LHCN-M2 (cell line): ENCODE results near the gene CFAP97. TPM values are rescaled to one million over a fixed set of nuclear protein-coding genes. Genes with fewer than 3 reads are reported as not detected.
"Not testable (repeated sequence)": the region's sequence is repeated elsewhere in the genome, so short reads cannot be mapped to it uniquely, and the experiment has no call there.

Experiments used
- DNase-seq: peaks from one replicate; pipeline ENCODE4 v3.0.0-alpha.2; 2012; ENCODE audit warnings: low read depth
- polyA plus RNA-seq: library from polyadenylated mRNA; unstranded; fragments of >200 nt; gene quantifications from one replicate; pipeline ENCODE4 v1.2.1, GENCODE V29; 2012; ENCODE audit warnings: missing spikeins
- total RNA-seq: library from RNA; depleted of rRNA; stranded (reverse); fragments of >200 nt; gene quantifications from 2 replicates; pipeline ENCODE4 v1.2.3, GENCODE V29; 2014; rRNA removed

The CFAP97 gene
- 46.2 and 47.4 TPM in 2 replicates for total RNA-seq
- 7.7 TPM for polyA plus RNA-seq

GRCh38 chr4:185203486-185204237 is at the start of gene CFAP97:
Gene CFAP97 (minus strand): TSS chr4:185204000. CDS start chr4:185191196, 12,804 bp downstream.
- peak; percentile 81 for DNase-seq

DNA sequence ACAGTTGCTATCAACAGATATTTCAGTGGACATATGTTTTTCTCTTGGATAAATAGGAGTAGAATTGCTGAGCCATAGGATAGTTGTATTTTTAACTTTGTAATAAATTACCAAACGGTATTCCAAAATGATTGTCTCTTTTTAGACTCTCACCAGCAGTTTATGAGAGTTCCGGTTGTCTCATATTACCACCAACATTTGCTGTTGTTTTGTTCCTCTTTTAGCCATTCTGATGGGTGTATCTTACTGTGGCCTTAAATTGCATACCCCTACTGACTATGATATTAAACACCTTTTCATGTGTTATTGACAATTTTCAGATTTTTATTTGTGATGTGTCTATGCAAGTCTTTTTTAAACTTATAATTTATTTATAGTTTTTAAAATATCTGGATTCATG is 45.3 kb upstream of the CFAP97 start:
- no peak for DNase-seq

DNA sequence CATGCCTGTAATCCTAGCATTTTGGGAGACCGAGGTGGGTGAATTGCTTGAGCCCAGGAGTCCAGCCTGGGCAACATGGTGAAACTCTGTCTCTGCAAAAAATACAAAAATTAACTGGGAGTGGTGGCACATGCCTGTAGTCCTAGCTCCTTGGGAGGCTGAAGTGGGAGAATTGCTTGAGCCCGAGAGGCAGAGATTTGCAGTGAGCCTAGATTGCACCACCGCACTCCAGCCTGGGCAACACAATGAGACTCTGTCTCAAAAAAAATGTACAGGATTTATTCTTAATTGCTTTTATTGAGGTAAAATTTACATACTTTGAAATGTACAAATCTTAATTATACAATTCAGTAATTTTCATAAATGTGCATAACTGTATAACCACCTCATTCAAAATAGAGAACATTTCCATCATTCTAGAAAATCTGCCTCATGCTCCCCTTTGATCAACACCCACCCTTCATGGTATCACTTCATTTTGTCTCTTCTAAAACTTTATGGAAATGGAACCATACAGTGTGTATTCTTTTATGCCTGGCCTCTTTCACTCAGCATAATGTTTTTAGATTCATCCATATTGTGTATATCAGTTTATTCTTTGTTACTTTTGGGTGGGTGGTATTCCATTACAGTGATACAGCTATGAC is 44.7 kb upstream of the CFAP97 start:
- DNase-seq, result no peak

- no peak for DNase-seq
These were observed 43.4 kb upstream of the CFAP97 start for GRCh38 chr4:185247151-185247550.

- DNase-seq, result no peak
These were observed 42.7 kb upstream of the CFAP97 start for GRCh38 chr4:185246453-185246852.

GRCh38 chr4:185244763-185245162 is 41.0 kb upstream of the CFAP97 start:
- DNase-seq, result no peak

DNA sequence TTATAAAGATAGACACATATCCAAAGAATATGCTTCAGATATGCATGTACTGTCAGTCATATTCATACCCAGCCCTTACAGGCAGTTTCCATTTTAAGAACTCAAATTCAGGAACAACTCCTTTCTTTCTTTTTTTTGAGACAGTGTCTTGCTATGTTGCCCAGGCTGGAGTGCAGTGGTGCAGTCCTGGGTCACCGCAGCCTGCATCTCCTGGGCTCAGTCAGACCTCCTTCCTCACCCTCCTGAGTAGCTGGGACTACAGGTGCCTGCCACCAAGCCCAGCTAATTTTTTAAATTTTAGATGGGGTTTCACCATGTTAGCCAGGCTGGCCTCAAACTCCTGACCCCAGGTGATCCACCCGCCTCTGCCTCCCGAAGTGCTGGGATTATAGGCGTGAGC is 40.1 kb upstream of the CFAP97 start:
- DNase-seq, result no peak

DNA sequence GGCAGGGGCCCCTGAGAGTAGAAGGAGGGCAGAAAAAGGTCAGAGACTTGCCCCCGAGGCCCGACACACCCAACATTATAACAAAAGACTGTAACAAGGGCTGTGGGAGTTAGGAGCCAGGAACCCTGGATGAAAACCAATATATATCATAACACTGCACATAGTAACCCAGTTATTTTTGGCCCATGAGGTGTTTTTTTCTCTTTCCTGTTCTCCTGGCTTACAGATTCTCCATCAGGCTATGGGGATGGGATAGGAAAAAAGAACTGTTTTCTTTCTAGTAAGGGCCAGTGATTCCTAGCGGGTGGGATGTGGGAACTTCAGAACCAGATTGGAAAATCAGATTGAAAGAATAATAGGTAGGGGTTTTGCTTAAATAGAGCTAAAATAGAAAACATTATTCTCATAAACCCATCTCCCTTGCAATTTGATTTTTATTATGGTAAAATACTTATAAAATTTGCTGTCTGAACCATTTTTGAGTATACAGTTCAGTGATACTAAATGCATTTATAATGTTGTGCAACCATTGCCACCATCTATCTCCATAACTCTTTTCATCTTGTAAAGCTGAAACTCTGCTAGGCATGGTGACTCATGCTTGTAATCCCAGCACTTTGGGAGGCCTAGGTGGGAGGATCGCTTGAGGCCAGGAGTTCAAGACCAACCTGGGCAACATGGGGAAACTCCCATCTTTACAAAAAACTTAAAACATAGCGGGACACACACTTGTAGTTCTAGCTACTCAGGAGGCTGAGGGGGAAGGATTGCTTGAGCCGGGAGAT is 39.1 kb upstream of the CFAP97 start:
- DNase-seq, result no peak

- DNase-seq, result not testable (repeated sequence)
These were observed 36.7 kb upstream of the CFAP97 start for GRCh38 chr4:185240486-185240885.

DNA sequence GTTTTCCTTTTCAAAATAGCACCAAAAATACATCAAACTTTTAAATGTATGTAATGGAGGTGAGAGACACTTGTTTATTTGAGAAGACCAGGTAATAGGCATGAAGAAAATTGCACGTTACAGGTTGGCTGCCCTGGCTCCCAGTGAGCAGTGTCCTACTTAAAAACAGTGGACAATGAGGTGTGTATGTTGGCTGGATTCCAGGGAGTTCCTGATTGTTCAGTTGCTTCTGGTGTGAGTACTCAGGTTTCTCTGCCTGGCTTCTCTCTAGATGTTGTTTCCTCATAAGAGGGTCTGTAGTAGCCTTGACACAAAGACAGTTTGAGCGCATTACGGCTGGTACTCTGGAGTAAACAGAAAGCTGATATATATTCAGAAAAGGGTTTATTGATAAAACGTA is 35.0 kb upstream of the CFAP97 start:
- peak; percentile 47 for DNase-seq

GRCh38 chr4:185238215-185238681 is 34.4 kb upstream of the CFAP97 start:
- DNase-seq, result peak; percentile 86

GRCh38 chr4:185237175-185237574 is 33.4 kb upstream of the CFAP97 start:
- DNase-seq, result no peak

- no peak for DNase-seq
These were observed 32.2 kb upstream of the CFAP97 start for GRCh38 chr4:185235843-185236503.

DNA sequence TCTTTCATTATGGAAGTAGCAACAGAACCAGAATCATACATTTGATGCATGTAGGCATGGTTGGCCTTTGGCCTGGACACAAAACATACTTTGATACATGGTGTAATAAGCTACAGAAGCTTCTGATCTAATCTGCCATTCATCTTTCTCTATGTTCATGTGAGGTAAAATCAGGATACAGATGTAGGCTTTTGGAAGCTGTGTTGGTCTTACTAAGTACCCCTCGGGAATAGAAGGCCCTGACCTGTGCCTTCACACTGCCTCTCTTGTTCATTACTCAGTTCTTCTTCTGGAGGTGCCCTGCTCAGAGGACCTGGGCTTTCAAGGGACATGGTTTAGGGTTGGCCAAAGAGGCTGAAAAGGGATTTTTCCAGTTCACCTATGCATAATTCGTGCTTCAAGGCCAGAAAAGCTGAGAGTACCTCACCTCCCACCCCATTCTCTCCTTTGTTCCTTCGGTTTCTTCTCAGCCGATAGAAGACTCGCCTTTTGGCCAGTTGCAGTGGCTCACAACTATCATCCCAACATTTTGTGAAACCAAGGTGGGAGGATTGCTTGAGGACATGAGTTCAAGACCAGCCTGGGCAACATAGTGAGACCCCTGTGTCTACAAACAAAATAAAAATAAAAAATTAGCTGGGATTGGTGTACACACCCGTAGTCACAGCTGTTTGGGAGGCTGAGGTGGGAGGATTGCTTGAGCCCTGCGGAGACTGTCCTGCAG is 31.5 kb upstream of the CFAP97 start:
- no peak for DNase-seq

DNA sequence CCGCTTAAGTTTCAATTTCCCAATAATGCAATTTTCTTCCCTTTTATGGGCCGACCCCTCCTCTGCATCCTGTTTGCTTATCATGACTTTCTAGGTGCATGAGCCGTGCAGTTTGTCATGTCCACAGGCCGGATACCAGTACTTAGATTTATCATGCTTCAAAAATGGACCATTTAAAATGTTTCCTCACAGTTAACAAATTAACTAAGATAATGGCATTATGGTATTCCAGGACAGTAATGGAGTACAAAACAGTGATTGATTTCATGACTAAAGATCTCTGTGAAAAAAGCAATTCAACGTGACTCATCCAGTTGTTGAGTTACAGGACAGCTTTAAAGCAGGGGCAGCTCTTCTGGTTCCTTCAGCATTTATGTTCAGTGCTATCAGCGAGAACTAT is 28.6 kb upstream of the CFAP97 start:
- DNase-seq, result no peak

DNA sequence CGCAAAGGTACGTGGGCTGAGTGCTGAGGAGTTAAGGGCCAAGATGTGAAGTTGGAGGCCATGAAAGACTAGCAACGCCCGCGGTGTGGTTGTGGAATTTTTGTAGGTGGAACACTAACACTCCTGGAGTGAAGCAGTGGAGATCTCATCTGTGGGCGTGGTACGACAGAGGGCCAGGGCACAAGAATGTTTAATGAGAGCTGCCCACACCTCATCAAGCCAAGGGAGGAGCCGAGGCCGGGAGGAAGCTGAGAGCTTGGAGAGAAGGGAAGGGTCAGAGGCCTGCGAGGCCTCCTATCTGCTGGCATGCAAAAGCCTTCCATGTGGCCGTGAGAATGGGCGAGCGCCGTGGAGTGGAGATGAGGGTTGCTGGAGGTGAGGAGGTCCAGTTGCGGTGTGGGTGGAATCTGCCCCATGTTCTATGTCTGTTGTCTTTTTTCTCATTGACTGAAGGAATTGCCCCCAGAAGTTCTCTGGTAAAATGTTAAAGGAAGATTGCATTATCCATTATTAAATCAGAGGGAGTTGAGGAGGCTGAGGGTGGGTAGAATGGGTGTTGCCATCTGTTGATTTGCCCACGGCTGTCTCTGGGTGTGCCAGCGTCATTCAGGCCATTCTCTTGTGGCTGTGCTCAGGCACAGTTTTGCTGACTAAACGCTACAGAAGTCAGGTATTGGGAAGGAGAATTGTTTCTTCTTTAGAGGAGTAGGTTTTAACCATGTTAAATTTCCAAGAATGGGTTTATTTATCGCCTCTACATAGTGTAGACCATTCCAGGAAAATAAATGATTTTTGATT is 25.4 kb upstream of the CFAP97 start:
- no peak for DNase-seq

GRCh38 chr4:185227713-185228278 is 24.0 kb upstream of the CFAP97 start:
- no peak for DNase-seq

- no peak for DNase-seq
These were observed 23.3 kb upstream of the CFAP97 start for GRCh38 chr4:185227131-185227551.

DNA sequence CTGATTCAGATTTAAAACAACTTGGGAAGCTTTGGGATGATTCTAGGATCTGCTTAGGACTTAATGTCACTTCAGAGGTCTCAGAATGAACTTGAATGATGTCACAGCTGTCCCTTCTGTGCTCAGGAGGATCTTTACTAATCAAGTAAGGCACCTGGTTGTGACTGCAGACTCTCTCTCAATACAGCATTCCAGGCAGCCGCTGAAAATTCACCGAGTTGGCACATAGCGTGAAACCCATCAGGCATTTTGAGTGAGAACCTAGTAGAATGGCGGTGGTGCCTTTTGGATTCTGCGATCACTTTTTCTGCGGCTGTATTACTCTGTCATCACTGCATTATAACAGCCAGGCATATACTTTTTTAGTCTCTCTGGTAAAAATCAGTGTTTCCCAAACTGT is 22.1 kb upstream of the CFAP97 start:
- DNase-seq, result no peak

DNA sequence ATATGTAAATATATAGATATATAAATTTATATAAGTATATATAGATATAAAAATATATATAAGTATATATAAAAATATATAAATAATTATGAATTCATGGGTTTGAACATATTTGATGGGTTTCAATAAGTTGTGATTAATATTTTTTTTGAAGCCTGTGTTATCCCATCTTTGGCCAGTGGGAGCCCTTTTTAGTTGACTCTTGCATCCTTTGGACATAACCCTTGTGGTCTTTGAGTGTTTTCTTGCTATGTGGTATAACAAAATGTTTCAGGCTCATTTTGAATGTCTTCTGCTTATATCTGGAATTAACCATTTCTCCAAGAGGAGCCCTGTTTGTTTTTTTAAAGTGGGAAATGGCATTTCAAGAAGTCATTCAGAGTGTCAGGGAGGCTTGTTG is 20.8 kb upstream of the CFAP97 start:
- no peak for DNase-seq
